Endothelial cell of umbilical vein (primary cell): ENCODE results near the gene NPM1. TPM values are rescaled to one million over a fixed set of nuclear protein-coding genes. Genes with fewer than 3 reads are reported as not detected.

Source experiments
- BruUV-seq: library from RNA; stranded (reverse); fragments of 400-500 nt; replicated peaks from 2 replicates; lab custom pipeline; 2021; lab: Mats Ljungman, UMichigan
- CTCF ChIA-PET: fragments of 300-600, 350-600 bp; sonication (Branson Sonifier 250); formaldehyde crosslinking; loops from one replicate; lab custom pipeline; 2021; ENCODE audit warnings: antibody characterized with exemption, inconsistent platforms; lab: Charles Lee
- POLR2A ChIA-PET: fragments of 300-600, 350-600 bp; sonication (Branson Sonifier 250); formaldehyde crosslinking; loops from one replicate; lab custom pipeline; 2021; ENCODE audit warnings: antibody characterized with exemption, inconsistent platforms; lab: Charles Lee
- DNase-seq: peaks from one replicate; pipeline ENCODE4 v3.0.0-alpha.2; 2011; ENCODE audit warnings: low read depth, low spot score
- FAIRE-seq: peaks from 2 replicates; lab custom pipeline; 2011; peaks lifted over from hg19 to GRCh38; lab: Jason Lieb, UNC
- H2AFZ ChIP-seq: 2 replicates; pipeline ENCODE4 v1.6.0; 2012; ENCODE audit warnings: low read depth, low read length, control low read depth, inconsistent platforms
- H3K27ac ChIP-seq: 2 replicates; pipeline ENCODE4 v1.5.1; 2011; ENCODE audit warnings: low read depth, mild to moderate bottlenecking, control low read depth, low read length, moderate library complexity; ENCODE audit not compliant: insufficient read depth
- H3K27me3 ChIP-seq, 2 experiments: 2 replicates each; pipeline versions ENCODE4 v1.6.0 to v1.6.1; 2011; ENCODE audit warnings: low read length in 2 of 2, mixed read lengths in 1 of 2; ENCODE audit not compliant: control insufficient read depth in 2 of 2, insufficient read depth in 2 of 2
- H3K36me3 ChIP-seq, 2 experiments: 2 replicates in 1 of 2; 3 replicates in 1 of 2; pipeline ENCODE4 v1.5.1; 2011; ENCODE audit warnings: low read length in 2 of 2, mild to moderate bottlenecking in 1 of 2, moderate library complexity in 1 of 2; ENCODE audit not compliant: control insufficient read depth in 2 of 2, insufficient read depth in 2 of 2; ENCODE audit errors: extremely low read depth in 1 of 2
- H3K4me1 ChIP-seq: 3 replicates; pipeline ENCODE4 v1.5.1; 2011; ENCODE audit warnings: mild to moderate bottlenecking, low read length; ENCODE audit not compliant: control insufficient read depth, insufficient read depth; ENCODE audit errors: extremely low read depth
- H3K4me2 ChIP-seq: 2 replicates; pipeline ENCODE4 v1.6.1; 2011; ENCODE audit warnings: low read length, control low read depth, mixed read lengths; ENCODE audit not compliant: insufficient read depth
- H3K4me3 ChIP-seq, 3 experiments: fragments of 200-600 bp in 1 of 3; sonication (generic), shearing (Covaris generic) in 1 of 3; replicated peaks in 1 of 3; 2 replicates each; pipeline ENCODE4 v1.5.1; 2011 to 2016; ENCODE audit warnings: control low read depth in 3 of 3, low read length in 3 of 3, mild to moderate bottlenecking in 2 of 3, inconsistent platforms in 1 of 3, low read depth in 1 of 3, moderate library complexity in 1 of 3; ENCODE audit not compliant: insufficient read depth in 1 of 3
- H3K79me2 ChIP-seq: 2 replicates; pipeline ENCODE4 v1.6.0; 2012; ENCODE audit warnings: low read length, inconsistent platforms; ENCODE audit not compliant: control insufficient read depth, insufficient read depth
- H3K9ac ChIP-seq: replicated peaks from 2 replicates; pipeline ENCODE3; 2011; ENCODE audit warnings: low read length, control low read depth; ENCODE audit not compliant: insufficient read depth; ENCODE audit errors: extremely low read depth
- H3K9me1 ChIP-seq: replicated peaks from 3 replicates; pipeline ENCODE4 v1.6.0; 2011; ENCODE audit warnings: mild to moderate bottlenecking, low read length; ENCODE audit not compliant: control insufficient read depth, insufficient read depth; ENCODE audit errors: extremely low read depth
- H3K9me3 ChIP-seq: replicated peaks from 2 replicates; pipeline ENCODE4 v1.5.1; 2012; ENCODE audit warnings: low read length, inconsistent platforms; ENCODE audit not compliant: control insufficient read depth, insufficient read depth
- H4K20me1 ChIP-seq: replicated peaks from 2 replicates; pipeline ENCODE3; 2011; ENCODE audit warnings: mild to moderate bottlenecking, low read length; ENCODE audit not compliant: control insufficient read depth, insufficient read depth; ENCODE audit errors: extremely low read depth
- EZH2 ChIP-seq: IDR thresholded peaks from 2 replicates; pipeline ENCODE4 v1.6.1; 2012; ENCODE audit warnings: borderline replicate concordance, low read depth, mild to moderate bottlenecking, moderate library complexity, low read length, inconsistent platforms; ENCODE audit not compliant: severe bottlenecking
- FOS ChIP-seq: IDR thresholded peaks from 2 replicates; pipeline ENCODE4 v1.6.1; 2011; ENCODE audit warnings: mild to moderate bottlenecking, low read length, moderate library complexity, borderline replicate concordance; ENCODE audit not compliant: insufficient read depth
- GATA2 ChIP-seq: IDR thresholded peaks from 2 replicates; pipeline ENCODE4 v1.7.0; 2011; ENCODE audit warnings: low read depth, mild to moderate bottlenecking, moderate library complexity, mixed read lengths, low read length; ENCODE audit not compliant: insufficient read length, insufficient read depth
- JUN ChIP-seq: IDR thresholded peaks from 2 replicates; pipeline ENCODE4 v1.6.1; 2011; ENCODE audit warnings: borderline replicate concordance, low read depth; ENCODE audit not compliant: insufficient read length, insufficient read depth
- MYC ChIP-seq: IDR thresholded peaks from one replicate; pipeline ENCODE4 v1.6.1; 2011; ENCODE audit warnings: mild to moderate bottlenecking, low read depth, low read length
- POLR2A ChIP-seq: IDR thresholded peaks from 2 replicates; pipeline ENCODE4 v1.6.1; 2012; ENCODE audit warnings: low read depth, mild to moderate bottlenecking, control low read depth, low read length
- POLR2AphosphoS5 ChIP-seq: IDR thresholded peaks from 2 replicates; pipeline ENCODE4 v1.6.1; 2012; ENCODE audit warnings: low read depth, mild to moderate bottlenecking, control low read depth, low read length, moderate library complexity; ENCODE audit not compliant: insufficient read depth
- dilution Hi-C: fragments of 300-500 bp; cut with MboI; formaldehyde crosslinking; loops from one replicate; pipeline ENCODE4 v1.15.0; 2019; ENCODE audit warnings: low sequenced_read_pairs; ENCODE audit not compliant: extremely low pct_ligation_motif_present
- intact Hi-C: fragments of 100-400 bp; cut with micrococcal nuclease; formaldehyde crosslinking; loops from one replicate; pipeline ENCODE4 v1.10.0; 2022
- polyA plus RNA-seq, 4 experiments: library from polyadenylated mRNA; depleted of rRNA in 3 of 4; stranded (reverse) in 3 of 4; unstranded in 1 of 4; fragments of >200 nt; gene quantifications; 2 replicates each; pipeline versions ENCODE4 v1.2.1 to v1.2.3, GENCODE V29; 2011 to 2012; ENCODE audit warnings: missing spikeins in 1 of 4
- total RNA-seq: library from RNA; stranded (reverse); gene quantifications from 2 replicates; pipeline ENCODE4 v1.2.3, GENCODE V29; 2021
- TF ChIP-seq, protein P1 (sequence below), 2 donors: IDR thresholded peaks; 1 replicate in 1 of 2; 2 replicates in 1 of 2; pipeline ENCODE4 v1.5.1; 2011; ENCODE audit warnings: low read length in 2 of 2, mild to moderate bottlenecking in 2 of 2, moderate library complexity in 2 of 2, control low read depth in 1 of 2, inconsistent platforms in 1 of 2, low read depth in 1 of 2; ENCODE audit not compliant: insufficient read depth in 1 of 2; ENCODE audit errors: extremely low read depth in 1 of 2
- TF ChIP-seq, protein P2 (sequence below): IDR thresholded peaks from 2 replicates; pipeline ENCODE4 v1.6.1; 2011; ENCODE audit not compliant: insufficient read depth, insufficient read length

The NPM1 gene
- total and polyA plus RNA-seq, 2 donors (not counting 3 experiments of a cell fraction or from before 2014, with no cell fraction given), result 618 to 1,695 TPM

DNA sequence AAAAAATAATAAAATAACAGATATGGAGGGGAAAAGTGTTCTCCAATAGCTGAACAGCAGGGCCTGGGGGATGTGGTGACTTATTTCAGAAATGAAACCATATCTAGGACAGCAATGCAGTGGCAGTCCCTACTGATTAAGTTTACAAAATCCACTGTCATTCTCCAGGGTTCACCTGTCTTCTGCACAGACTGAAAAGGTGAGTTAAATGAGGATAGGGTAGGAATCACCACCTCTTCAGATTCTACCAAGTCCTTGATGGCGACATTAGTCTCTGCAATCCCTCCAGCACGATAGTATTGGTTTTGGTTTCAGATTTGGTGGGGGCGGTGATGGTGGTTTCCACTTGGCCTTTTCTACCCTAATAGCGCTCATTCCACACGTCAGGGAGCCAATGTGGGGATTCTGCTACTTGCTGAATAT, 32.3 kb upstream of the NPM1 start:
- intact Hi-C loops (no loop called here), dilution Hi-C loops (no loop called here)
- FAIRE-seq, result no peak
- BruUV-seq, result no TSS peak
- DNase-seq, result no peak
- TF ChIP-seq FOS (no peak), JUN (no peak), EZH2 (no peak), MYC (no peak), POLR2A (no peak), GATA2 (no peak), POLR2AphosphoS5 (no peak)
- TF ChIP-seq, protein P1, sequence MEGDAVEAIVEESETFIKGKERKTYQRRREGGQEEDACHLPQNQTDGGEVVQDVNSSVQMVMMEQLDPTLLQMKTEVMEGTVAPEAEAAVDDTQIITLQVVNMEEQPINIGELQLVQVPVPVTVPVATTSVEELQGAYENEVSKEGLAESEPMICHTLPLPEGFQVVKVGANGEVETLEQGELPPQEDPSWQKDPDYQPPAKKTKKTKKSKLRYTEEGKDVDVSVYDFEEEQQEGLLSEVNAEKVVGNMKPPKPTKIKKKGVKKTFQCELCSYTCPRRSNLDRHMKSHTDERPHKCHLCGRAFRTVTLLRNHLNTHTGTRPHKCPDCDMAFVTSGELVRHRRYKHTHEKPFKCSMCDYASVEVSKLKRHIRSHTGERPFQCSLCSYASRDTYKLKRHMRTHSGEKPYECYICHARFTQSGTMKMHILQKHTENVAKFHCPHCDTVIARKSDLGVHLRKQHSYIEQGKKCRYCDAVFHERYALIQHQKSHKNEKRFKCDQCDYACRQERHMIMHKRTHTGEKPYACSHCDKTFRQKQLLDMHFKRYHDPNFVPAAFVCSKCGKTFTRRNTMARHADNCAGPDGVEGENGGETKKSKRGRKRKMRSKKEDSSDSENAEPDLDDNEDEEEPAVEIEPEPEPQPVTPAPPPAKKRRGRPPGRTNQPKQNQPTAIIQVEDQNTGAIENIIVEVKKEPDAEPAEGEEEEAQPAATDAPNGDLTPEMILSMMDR (IDR thresholded peaks at IDR 0.05; ENCODE audit: extremely low read depth in 1 of 2, insufficient read depth in 1 of 2, low read depth in 1 of 2, low read length in 2 of 2), result no peak
- TF ChIP-seq, protein P2, sequence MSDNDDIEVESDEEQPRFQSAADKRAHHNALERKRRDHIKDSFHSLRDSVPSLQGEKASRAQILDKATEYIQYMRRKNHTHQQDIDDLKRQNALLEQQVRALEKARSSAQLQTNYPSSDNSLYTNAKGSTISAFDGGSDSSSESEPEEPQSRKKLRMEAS, result no peak
- Histone ChIP-seq H3K9ac (no peak overlapping the region), H3K4me2 (no peak overlapping the region), H3K9me1 (no peaks in the 10 kb centered on the region), H3K27ac (no peak overlapping the region), H3K79me2 (no peaks in the 10 kb centered on the region), H3K9me3 (no peaks in the 10 kb centered on the region), H4K20me1 (no peaks in the 10 kb centered on the region), H3K4me1 (no peaks in the 10 kb centered on the region), H2AFZ (no peak overlapping the region), H3K4me3 (no peak overlapping the region), H3K36me3 (no peaks in the 10 kb centered on the region), H3K27me3 (no peaks in the 10 kb centered on the region)
- ChIA-PET CTCF (no interaction called here), POLR2A (no interaction called here)
